BJ (cell line): ENCODE results near the gene MVB12B. TPM values are rescaled to one million over a fixed set of nuclear protein-coding genes. Genes with fewer than 3 reads are reported as not detected.

Source experiments
- CTCF ChIA-PET: fragments of 350-600 bp; formaldehyde crosslinking; extraction: SDS; loops from one replicate; lab custom pipeline; 2021; ENCODE audit warnings: antibody characterized with exemption, inconsistent platforms; lab: Yijun Ruan, JAX
- POLR2A ChIA-PET: fragments of 300-600 bp; sonication (Branson Sonifier 250); formaldehyde crosslinking; extraction: SDS; loops from one replicate; lab custom pipeline; 2021; ENCODE audit warnings: antibody characterized with exemption; lab: Charles Lee
- DNase-seq: peaks from one replicate; pipeline ENCODE4 v3.0.0-alpha.2; 2011; ENCODE audit warnings: low read depth
- H3K27me3 ChIP-seq: 2 replicates; pipeline ENCODE4 v1.6.0; 2011; ENCODE audit warnings: low read length; ENCODE audit not compliant: control insufficient read depth, insufficient read depth
- H3K36me3 ChIP-seq: 2 replicates; pipeline ENCODE4 v1.5.1; 2011; ENCODE audit warnings: low read length; ENCODE audit not compliant: control insufficient read depth, insufficient read depth
- H3K4me3 ChIP-seq: 2 replicates; pipeline ENCODE4 v1.5.1; 2011; ENCODE audit warnings: low read depth, mild to moderate bottlenecking, control low read depth, low read length
- CTCF ChIP-seq: IDR thresholded peaks from 2 replicates; pipeline ENCODE4 v1.5.1; 2011; ENCODE audit warnings: low read depth, mild to moderate bottlenecking, control low read depth, inconsistent platforms, low read length, moderate library complexity; ENCODE audit not compliant: insufficient read depth
- polyA plus RNA-seq: library from polyadenylated mRNA; depleted of rRNA; stranded (reverse); fragments of >200 nt; gene quantifications from 2 replicates; pipeline ENCODE4 v1.2.3, GENCODE V29; 2011

Gene MVB12B
- polyA plus RNA-seq, 1 experiment: 2.7 TPM

DNA sequence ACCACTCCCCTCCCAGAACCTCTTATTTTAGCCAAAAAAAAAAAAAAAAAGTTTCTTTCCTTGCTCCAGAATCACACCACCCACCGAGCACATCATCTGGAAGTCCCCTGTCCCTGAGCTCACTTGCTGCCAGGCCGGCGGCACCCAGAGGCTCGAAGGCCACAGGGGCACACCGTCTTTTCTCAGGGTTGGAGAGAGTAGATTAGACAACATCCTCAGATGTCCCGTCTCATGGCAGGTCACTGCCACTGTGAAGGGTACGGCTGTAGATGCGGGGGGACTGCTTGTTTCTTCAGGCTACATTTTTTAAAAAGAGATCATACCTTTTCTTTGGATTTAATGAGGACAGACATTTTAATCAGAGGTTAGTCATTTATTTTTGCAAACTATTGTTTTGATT, 109.0 kb downstream of the MVB12B start:
- no peak for DNase-seq
- no peak overlapping the region for H3K4me3 ChIP-seq
- no peaks in the 10 kb centered on the region for H3K36me3 ChIP-seq
- no peak for TF ChIP-seq CTCF
- ChIA-PET POLR2A (no interaction called here), CTCF (interaction anchor here (1.2 to 1.6 kb wide), 2 partner anchors 37 to 56 kb away, joined by 3 to 4 read pairs; no protein-coding TSS in a partner anchor)
- H3K27me3 ChIP-seq: no peaks in the 10 kb centered on the region

- Histone ChIP-seq H3K27me3 (no peaks in the 10 kb centered on the region), H3K4me3 (no peak overlapping the region), H3K36me3 (no peaks in the 10 kb centered on the region)
- ChIA-PET POLR2A (no interaction called here), CTCF (interaction anchor here (0.7 to 1.0 kb wide), 3 partner anchors 31 to 55 kb away, joined by 3 to 4 read pairs (median 3); no protein-coding TSS in a partner anchor)
- no peak for TF ChIP-seq CTCF
- no peak for DNase-seq
Measured at GRCh38 chr9:126436545-126437267, 110.1 kb downstream of the MVB12B start.

GRCh38 chr9:126437268-126437666, 110.6 kb downstream of the MVB12B start:
- no peaks in the 10 kb centered on the region for H3K36me3 ChIP-seq
- no peak for DNase-seq
- ChIA-PET CTCF (interaction anchor here (0.7 to 1.0 kb wide), 3 partner anchors 32 to 54 kb away, joined by 3 to 4 read pairs (median 3); no protein-coding TSS in a partner anchor), POLR2A (no interaction called here)
- no peak overlapping the region for H3K4me3 ChIP-seq
- no peak for TF ChIP-seq CTCF
- no peaks in the 10 kb centered on the region for H3K27me3 ChIP-seq

GRCh38 chr9:126437701-126438100, 111.1 kb downstream of the MVB12B start:
- Histone ChIP-seq H3K4me3 (no peak overlapping the region), H3K36me3 (no peaks in the 10 kb centered on the region), H3K27me3 (no peaks in the 10 kb centered on the region)
- no peak for TF ChIP-seq CTCF
- no peak for DNase-seq
- CTCF ChIA-PET: interaction anchor here (1.0 kb wide), 1 partner anchor 39 kb away, joined by 3 read pairs; no protein-coding TSS in a partner anchor
- POLR2A ChIA-PET: no interaction called here

- Histone ChIP-seq H3K4me3 (no peak overlapping the region), H3K27me3 (no peaks in the 10 kb centered on the region), H3K36me3 (no peaks in the 10 kb centered on the region)
- TF ChIP-seq CTCF: no peak
- ChIA-PET POLR2A (no interaction called here), CTCF (interaction anchor here (1.7 kb wide), 1 partner anchor 52 kb away, joined by 5 read pairs; no protein-coding TSS in a partner anchor)
- no peak for DNase-seq
Measured at GRCh38 chr9:126438741-126439401, 112.2 kb downstream of the MVB12B start.
